Stomach smooth muscle (tissue), 2 donors: ENCODE results near the gene GNG3.
A peak's percentile ranks its signal among the peaks of the same experiment; 100 is the strongest.
"Not testable (repeated sequence)": the region's sequence is repeated elsewhere in the genome, so short reads cannot be mapped to it uniquely, and the experiment has no call there.

Experiments used
- H3K27ac ChIP-seq: one replicate; pipeline ENCODE4 v1.7.0; 2013; ENCODE audit warnings: mild to moderate bottlenecking, low read length, inconsistent platforms
- H3K27me3 ChIP-seq, 2 donors: one replicate each; pipeline ENCODE4 v1.7.0; 2013; ENCODE audit warnings: low read length in 2 of 2; ENCODE audit not compliant: insufficient read depth in 2 of 2, control insufficient read depth in 1 of 2
- H3K36me3 ChIP-seq, 2 donors: one replicate each; pipeline ENCODE4 v1.7.0; 2013; ENCODE audit warnings: low read length in 2 of 2; ENCODE audit not compliant: control insufficient read depth in 2 of 2, insufficient read depth in 2 of 2
- H3K4me1 ChIP-seq: one replicate; pipeline ENCODE4 v1.7.0; 2013; ENCODE audit warnings: low read length; ENCODE audit not compliant: control insufficient read depth, insufficient read depth
- H3K4me3 ChIP-seq, 2 donors: one replicate each; pipeline ENCODE4 v1.7.0; 2013; ENCODE audit warnings: low read length in 2 of 2
- H3K9ac ChIP-seq, 2 donors: one replicate each; pipeline ENCODE4 v1.7.0; 2013; ENCODE audit warnings: low read length in 2 of 2, mild to moderate bottlenecking in 1 of 2
- H3K9me3 ChIP-seq, 2 donors: one replicate each; pipeline ENCODE4 v1.7.0; 2013; ENCODE audit warnings: low read length in 2 of 2; ENCODE audit not compliant: control insufficient read depth in 2 of 2
- donor health status: healthy.
- donor health status: Pancreatic carcinoma.

The GNG3 gene

GRCh38 chr11:62737196-62737595 lies 29.7 kb downstream of the GNG3 start:
- Histone ChIP-seq H3K9ac (no peak overlapping the region), H3K27me3 (no peaks in the 10 kb centered on the region), H3K4me3 (no peak overlapping the region), H3K4me1 (no peaks in the 10 kb centered on the region), H3K27ac (no peak overlapping the region), H3K36me3 (peaks cover 14 to 19% of the 10 kb centered on the region in 2 donors), H3K9me3 (no peaks in the 10 kb centered on the region)

GRCh38 chr11:62747475-62748160 lies 40.1 kb downstream of the GNG3 start:
- Histone ChIP-seq H3K9me3 (no peaks in the 10 kb centered on the region), H3K9ac (no peak overlapping the region)

GRCh38 chr11:62749931-62750330 lies 42.5 kb downstream of the GNG3 start:
- not testable (repeated sequence) for H3K4me3 ChIP-seq, H3K9ac ChIP-seq, H3K27me3 ChIP-seq, H3K27ac ChIP-seq, H3K9me3 ChIP-seq
- Histone ChIP-seq H3K4me1 (peaks cover 19% of the 10 kb centered on the region), H3K36me3 (peaks cover 12 to 14% of the 10 kb centered on the region in 2 donors)

More at GRCh38 chr11:62747475-62748160, 40.1 kb downstream of the GNG3 start:
- Histone ChIP-seq H3K27me3 (no peaks in the 10 kb centered on the region), H3K4me3 (no peak overlapping the region), H3K36me3 (peaks cover 8 to 10% of the 10 kb centered on the region in 2 donors), H3K4me1 (peaks cover 6% of the 10 kb centered on the region), H3K27ac (no peak overlapping the region)

GRCh38 chr11:62752177-62752785 lies 44.8 kb downstream of the GNG3 start:
- H3K4me1 ChIP-seq: peaks cover 19% of the 10 kb centered on the region
- no peaks in the 10 kb centered on the region for H3K9me3 ChIP-seq
- peaks cover 12 to 14% of the 10 kb centered on the region in 2 donors for H3K36me3 ChIP-seq
- H3K27me3 ChIP-seq: no peaks in the 10 kb centered on the region
- no peak overlapping the region for H3K27ac ChIP-seq
- no peak overlapping the region for H3K9ac ChIP-seq
- no peak overlapping the region for H3K4me3 ChIP-seq

- peak overlapping the region; percentile 87 for H3K27ac ChIP-seq
- H3K4me1 ChIP-seq: peaks cover 19% of the 10 kb centered on the region
- H3K9ac ChIP-seq: peak overlapping the region; percentile 47 to 83
These were observed 45.7 kb downstream of the GNG3 start for GRCh38 chr11:62752994-62753735.

GRCh38 chr11:62753736-62754603 lies 46.5 kb downstream of the GNG3 start, which contains the start of gene ZBTB3:
Gene ZBTB3, minus strand, starts transcription at chr11:62754160. Its CDS starts 496 bp downstream, at chr11:62753664.
- peak within 1 kb of the TSS; percentile 87 for H3K27ac ChIP-seq
- peaks cover 11 to 12% of the 10 kb centered on the region in 2 donors for H3K36me3 ChIP-seq
- no peaks in the 10 kb centered on the region for H3K9me3 ChIP-seq
- H3K4me1 ChIP-seq: peaks cover 19% of the 10 kb centered on the region
- peak within 1 kb of the TSS; percentile 83 to 92 for H3K9ac ChIP-seq
- H3K27me3 ChIP-seq: no peaks in the 10 kb centered on the region
- peak within 1 kb of the TSS; percentile 95 to 100 for H3K4me3 ChIP-seq

More at GRCh38 chr11:62752994-62753735, 45.7 kb downstream of the GNG3 start:
- no peaks in the 10 kb centered on the region for H3K27me3 ChIP-seq
- H3K36me3 ChIP-seq: peaks cover 12 to 14% of the 10 kb centered on the region in 2 donors
- H3K4me3 ChIP-seq: peak overlapping the region; percentile 95 to 100
- no peaks in the 10 kb centered on the region for H3K9me3 ChIP-seq

- Histone ChIP-seq H3K9ac (no peak overlapping the region), H3K4me3 (no peak overlapping the region), H3K36me3 (peaks cover 11 to 12% of the 10 kb centered on the region in 2 donors), H3K27ac (no peak overlapping the region), H3K9me3 (no peaks in the 10 kb centered on the region), H3K4me1 (peaks cover 19% of the 10 kb centered on the region), H3K27me3 (no peaks in the 10 kb centered on the region)
These were observed 47.7 kb downstream of the GNG3 start for GRCh38 chr11:62755086-62755615.

GRCh38 chr11:62757846-62758788 lies 50.6 kb downstream of the GNG3 start:
- Histone ChIP-seq H3K36me3 (peaks cover 0 to 2% of the 10 kb centered on the region in 2 donors), H3K27me3 (no peaks in the 10 kb centered on the region), H3K9ac (no peak overlapping the region), H3K4me3 (no peak overlapping the region), H3K4me1 (peaks cover 22% of the 10 kb centered on the region), H3K9me3 (no peaks in the 10 kb centered on the region), H3K27ac (no peak overlapping the region)
